ENCODE results near the gene BZW1.
A peak's percentile ranks its signal among the peaks of the same experiment; 100 is the strongest.

The BZW1 gene

DNA sequence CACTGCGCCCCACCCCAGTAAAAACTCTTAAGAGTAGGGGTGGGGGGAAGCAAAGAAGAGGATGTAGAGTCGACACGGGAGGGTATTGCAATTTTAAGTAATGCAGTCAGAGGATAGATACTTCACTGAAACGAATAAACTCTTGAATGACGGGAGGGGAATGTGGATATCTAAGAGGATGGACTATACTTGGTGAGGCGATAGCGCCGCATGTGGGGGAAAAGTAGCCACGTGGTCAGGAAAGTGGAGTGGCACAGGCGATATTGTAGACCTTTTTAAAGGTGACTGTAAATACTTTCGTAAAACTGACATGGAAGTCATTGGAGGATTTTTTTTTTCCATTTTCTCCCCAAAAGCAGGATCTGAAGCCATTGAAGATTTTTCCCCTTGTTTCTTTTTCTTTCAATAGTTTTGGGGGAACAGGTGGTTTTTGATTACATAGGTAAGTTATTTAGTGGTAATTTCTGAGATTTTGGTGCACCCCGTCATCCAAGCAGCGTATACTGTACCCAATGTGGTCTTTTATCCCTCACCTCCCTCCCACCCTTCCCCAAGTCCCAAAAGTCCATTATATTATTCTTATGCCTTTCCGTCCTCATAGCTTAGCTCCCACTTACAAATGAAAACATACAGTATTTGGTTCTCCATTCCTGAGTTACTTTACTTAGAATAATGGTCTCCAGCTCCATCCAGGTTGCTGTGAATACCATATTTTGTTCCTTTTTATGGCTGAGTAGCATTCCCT is 39.0 kb downstream of the BZW1 start:
- Histone ChIP-seq H3K4me3 (ENCODE audit: low read depth in 1 of 5, low read length in 5 of 5) (no peak overlapping the region), H3K4me1 (ENCODE audit: control insufficient read depth in 5 of 5, insufficient read depth in 5 of 5, low read length in 5 of 5) (no peaks in the 10 kb centered on the region), H3K9ac (ENCODE audit: low read length in 5 of 5) (no peak overlapping the region), H3K36me3 (ENCODE audit: control insufficient read depth in 5 of 5, insufficient read depth in 5 of 5, low read length in 5 of 5) (peaks cover 31 to 54% (median 50%) of the 10 kb centered on the region in 5 donors), H3K27ac (ENCODE audit: low read depth, low read length) (no peak overlapping the region), H3K27me3 (ENCODE audit: control insufficient read depth in 5 of 5, insufficient read depth in 4 of 5, low read length in 5 of 5) (no peaks in the 10 kb centered on the region), H3K9me3 (ENCODE audit: control insufficient read depth in 5 of 5, low read length in 5 of 5) (no peaks in the 10 kb centered on the region)

DNA sequence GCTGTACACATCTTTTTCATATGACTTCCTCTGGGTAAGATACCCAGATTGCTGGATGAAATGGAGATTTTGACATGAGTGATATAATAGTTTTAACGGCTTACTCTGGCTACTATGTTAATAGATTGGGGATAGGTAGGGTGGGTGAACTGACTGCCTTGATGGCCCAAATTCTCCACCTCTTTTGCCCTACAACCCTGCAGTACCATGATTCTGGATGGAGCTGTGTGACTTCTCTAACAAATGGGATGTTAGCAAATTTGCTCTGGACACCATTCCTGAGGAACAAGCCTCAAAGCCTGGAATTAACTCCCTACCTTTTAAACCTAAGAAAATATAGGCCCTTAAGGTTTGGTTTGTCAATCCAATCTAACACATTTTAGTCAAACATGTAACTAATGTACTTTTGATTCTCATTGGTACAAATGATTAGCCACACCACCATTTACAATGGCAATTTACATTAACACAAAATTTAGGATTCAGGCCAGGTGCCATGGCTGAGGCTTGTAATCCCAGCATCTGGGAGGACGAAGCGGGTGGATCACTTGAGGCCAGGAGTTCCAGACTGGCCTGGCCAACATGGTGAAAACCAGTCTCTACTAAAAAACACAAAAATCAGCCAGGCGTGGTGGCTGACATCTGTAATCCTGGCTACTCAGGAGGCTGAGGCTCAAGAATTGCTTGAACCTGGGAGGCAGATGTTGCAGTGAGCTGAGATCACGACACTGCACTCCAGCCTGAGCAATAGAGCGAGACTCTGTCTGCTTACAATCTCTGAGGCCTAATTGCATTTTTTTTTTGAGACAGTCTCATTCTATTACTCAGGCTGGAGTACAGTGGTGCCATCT is 39.9 kb downstream of the BZW1 start:
- Histone ChIP-seq H3K4me1 (ENCODE audit: control insufficient read depth in 5 of 5, insufficient read depth in 5 of 5, low read length in 5 of 5) (no peaks in the 10 kb centered on the region), H3K27me3 (ENCODE audit: control insufficient read depth in 5 of 5, insufficient read depth in 4 of 5, low read length in 5 of 5) (no peaks in the 10 kb centered on the region), H3K9ac (ENCODE audit: low read length in 5 of 5) (no peak overlapping the region), H3K4me3 (ENCODE audit: low read depth in 1 of 5, low read length in 5 of 5) (no peak overlapping the region), H3K36me3 (ENCODE audit: control insufficient read depth in 5 of 5, insufficient read depth in 5 of 5, low read length in 5 of 5) (peaks cover 35 to 63% (median 59%) of the 10 kb centered on the region in 5 donors), H3K9me3 (ENCODE audit: control insufficient read depth in 5 of 5, low read length in 5 of 5) (no peaks in the 10 kb centered on the region), H3K27ac (ENCODE audit: low read depth, low read length) (no peak overlapping the region)

DNA sequence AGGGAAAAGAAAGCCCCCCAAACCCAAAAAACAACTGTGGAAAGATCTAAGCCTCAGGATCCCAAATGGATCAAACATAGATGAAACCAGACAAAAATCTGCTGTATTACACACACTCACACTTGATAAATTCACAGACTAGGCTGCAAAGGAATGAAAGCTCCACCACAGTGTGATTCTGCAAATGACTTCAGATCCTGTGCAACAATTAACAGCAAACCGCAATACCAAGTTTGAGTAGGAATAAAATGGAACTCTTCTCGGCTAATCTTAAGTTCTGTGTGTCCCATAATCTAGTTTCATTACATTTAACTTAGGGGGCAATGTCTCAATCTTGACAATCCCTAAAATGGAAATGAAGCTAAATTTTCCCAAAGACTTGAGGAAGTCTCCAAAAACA is 40.9 kb downstream of the BZW1 start:
- H3K36me3 ChIP-seq (ENCODE audit: control insufficient read depth in 5 of 5, insufficient read depth in 5 of 5, low read length in 5 of 5) = peaks cover 42 to 72% (median 69%) of the 10 kb centered on the region in 5 donors
- H3K4me3 ChIP-seq (ENCODE audit: low read depth in 1 of 5, low read length in 5 of 5) = no peak overlapping the region
- no peak overlapping the region for H3K27ac ChIP-seq (ENCODE audit: low read depth, low read length)
- no peak overlapping the region for H3K9ac ChIP-seq (ENCODE audit: low read length in 5 of 5)
- no peaks in the 10 kb centered on the region for H3K27me3 ChIP-seq (ENCODE audit: control insufficient read depth in 5 of 5, insufficient read depth in 4 of 5, low read length in 5 of 5)
- peaks cover 0 to under 1% (median 0%) of the 10 kb centered on the region in 5 donors for H3K4me1 ChIP-seq (ENCODE audit: control insufficient read depth in 5 of 5, insufficient read depth in 5 of 5, low read length in 5 of 5)
- H3K9me3 ChIP-seq (ENCODE audit: control insufficient read depth in 5 of 5, low read length in 5 of 5) = no peaks in the 10 kb centered on the region

DNA sequence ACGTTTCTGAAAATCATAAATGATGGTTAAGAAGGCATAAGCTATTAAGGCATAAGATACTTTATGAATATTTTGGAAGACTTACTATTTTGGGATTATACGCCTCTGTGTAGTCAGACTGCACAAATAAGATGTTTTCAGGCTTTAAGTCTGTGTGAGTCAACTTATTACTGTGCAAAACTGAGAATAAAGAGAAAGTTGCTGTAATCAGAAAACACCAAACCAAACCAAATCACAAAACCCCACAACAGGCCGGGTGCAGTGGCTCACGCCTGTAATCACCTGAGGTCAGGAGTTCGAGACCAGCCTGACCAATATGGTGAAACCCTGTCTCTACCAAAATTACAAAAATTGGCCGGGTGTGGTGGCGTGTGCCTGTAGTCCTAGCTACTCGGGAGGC is 45.1 kb downstream of the BZW1 start:
- H3K9ac ChIP-seq (ENCODE audit: low read length in 5 of 5) = no peak overlapping the region
- no peaks in the 10 kb centered on the region for H3K9me3 ChIP-seq (ENCODE audit: control insufficient read depth in 5 of 5, low read length in 5 of 5)
- no peaks in the 10 kb centered on the region for H3K27me3 ChIP-seq (ENCODE audit: control insufficient read depth in 5 of 5, insufficient read depth in 4 of 5, low read length in 5 of 5)
- peaks cover 2 to 41% (median 38%) of the 10 kb centered on the region in 5 donors for H3K4me1 ChIP-seq (ENCODE audit: control insufficient read depth in 5 of 5, insufficient read depth in 5 of 5, low read length in 5 of 5)
- H3K27ac ChIP-seq (ENCODE audit: low read depth, low read length) = no peak overlapping the region
- peaks cover 54 to 87% (median 78%) of the 10 kb centered on the region in 5 donors for H3K36me3 ChIP-seq (ENCODE audit: control insufficient read depth in 5 of 5, insufficient read depth in 5 of 5, low read length in 5 of 5)
- H3K4me3 ChIP-seq (ENCODE audit: low read depth in 1 of 5, low read length in 5 of 5) = no peak overlapping the region

DNA sequence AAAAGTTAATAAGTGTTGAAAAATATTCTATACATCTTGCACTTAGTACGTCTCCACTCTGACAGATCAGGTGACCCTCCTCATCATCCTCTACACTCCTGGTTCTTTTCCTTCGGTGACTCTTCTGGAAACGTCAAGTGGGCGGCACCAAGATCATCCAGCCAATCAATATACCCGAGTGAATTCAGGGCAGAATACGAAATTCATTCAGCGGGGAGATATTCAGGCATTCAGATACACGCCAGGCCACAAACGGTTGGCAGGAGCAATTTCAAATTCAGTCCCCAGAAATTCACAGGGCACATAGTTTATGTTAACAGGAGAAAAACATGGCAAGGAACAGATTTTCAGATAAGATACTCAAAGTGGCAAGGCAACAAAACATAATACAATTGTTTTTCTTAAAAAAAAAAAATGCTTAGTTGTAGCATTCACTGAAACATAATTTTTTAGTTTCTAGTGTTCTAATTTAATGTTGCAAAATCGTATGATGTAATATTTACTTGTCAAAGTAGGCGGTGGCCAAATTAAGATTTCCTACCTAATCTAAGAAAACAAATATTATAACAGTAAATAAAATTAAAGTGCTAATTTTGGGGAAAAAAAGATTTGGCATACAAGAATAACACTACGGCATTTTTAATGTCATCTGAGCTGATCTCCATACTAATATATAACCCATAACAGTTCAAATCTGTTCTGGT is 48.5 kb downstream of the BZW1 start:
- peak overlapping the region in 4 of 5 donors; percentile 28 to 73 (median 44) for H3K9ac ChIP-seq (ENCODE audit: low read length in 5 of 5)
- H3K27me3 ChIP-seq (ENCODE audit: control insufficient read depth in 5 of 5, insufficient read depth in 4 of 5, low read length in 5 of 5) = no peaks in the 10 kb centered on the region
- no peaks in the 10 kb centered on the region for H3K9me3 ChIP-seq (ENCODE audit: control insufficient read depth in 5 of 5, low read length in 5 of 5)
- H3K36me3 ChIP-seq (ENCODE audit: control insufficient read depth in 5 of 5, insufficient read depth in 5 of 5, low read length in 5 of 5) = peaks cover 32 to 54% (median 44%) of the 10 kb centered on the region in 5 donors
- peak overlapping the region; percentile 40 to 98 (median 86) for H3K4me3 ChIP-seq (ENCODE audit: low read depth in 1 of 5, low read length in 5 of 5)
- H3K4me1 ChIP-seq (ENCODE audit: control insufficient read depth in 5 of 5, insufficient read depth in 5 of 5, low read length in 5 of 5) = peaks cover 4 to 52% (median 47%) of the 10 kb centered on the region in 5 donors
- peak overlapping the region; percentile 100 for H3K27ac ChIP-seq (ENCODE audit: low read depth, low read length)

DNA sequence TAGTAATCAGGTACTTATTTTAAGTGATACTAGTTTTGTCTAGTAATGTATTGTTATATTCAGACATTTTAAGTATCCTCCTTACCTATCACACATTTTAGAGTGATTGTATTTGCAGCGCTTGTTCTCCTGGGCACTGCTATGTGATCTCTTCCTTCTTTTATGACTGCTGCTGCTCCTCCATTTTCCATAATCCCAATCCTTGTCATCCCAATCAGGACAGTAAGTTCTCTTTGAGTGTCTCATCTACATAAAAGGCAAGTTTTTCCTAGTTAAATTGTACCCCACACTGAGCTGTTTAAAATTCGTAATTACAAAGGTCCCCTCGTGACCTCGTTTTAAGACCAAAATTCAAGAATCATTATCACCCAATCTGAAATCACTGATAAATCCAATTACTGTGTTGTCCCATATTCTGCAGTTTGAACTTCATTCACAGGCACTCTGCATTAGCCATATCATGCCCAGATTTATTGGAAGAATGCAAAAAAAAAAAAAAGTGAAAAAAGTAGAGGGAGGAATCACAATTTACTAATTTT is 50.0 kb downstream of the BZW1 start:
- H3K36me3 ChIP-seq (ENCODE audit: control insufficient read depth in 5 of 5, insufficient read depth in 5 of 5, low read length in 5 of 5) = peaks cover 28 to 39% (median 30%) of the 10 kb centered on the region in 5 donors
- H3K9ac ChIP-seq (ENCODE audit: low read length in 5 of 5) = peak overlapping the region; percentile 37 to 73 (median 66)
- no peaks in the 10 kb centered on the region for H3K27me3 ChIP-seq (ENCODE audit: control insufficient read depth in 5 of 5, insufficient read depth in 4 of 5, low read length in 5 of 5)
- peak overlapping the region; percentile 83 to 98 (median 86) for H3K4me3 ChIP-seq (ENCODE audit: low read depth in 1 of 5, low read length in 5 of 5)
- H3K27ac ChIP-seq (ENCODE audit: low read depth, low read length) = peak overlapping the region; percentile 100
- no peaks in the 10 kb centered on the region for H3K9me3 ChIP-seq (ENCODE audit: control insufficient read depth in 5 of 5, low read length in 5 of 5)
- peaks cover 4 to 56% (median 50%) of the 10 kb centered on the region in 5 donors for H3K4me1 ChIP-seq (ENCODE audit: control insufficient read depth in 5 of 5, insufficient read depth in 5 of 5, low read length in 5 of 5)

DNA sequence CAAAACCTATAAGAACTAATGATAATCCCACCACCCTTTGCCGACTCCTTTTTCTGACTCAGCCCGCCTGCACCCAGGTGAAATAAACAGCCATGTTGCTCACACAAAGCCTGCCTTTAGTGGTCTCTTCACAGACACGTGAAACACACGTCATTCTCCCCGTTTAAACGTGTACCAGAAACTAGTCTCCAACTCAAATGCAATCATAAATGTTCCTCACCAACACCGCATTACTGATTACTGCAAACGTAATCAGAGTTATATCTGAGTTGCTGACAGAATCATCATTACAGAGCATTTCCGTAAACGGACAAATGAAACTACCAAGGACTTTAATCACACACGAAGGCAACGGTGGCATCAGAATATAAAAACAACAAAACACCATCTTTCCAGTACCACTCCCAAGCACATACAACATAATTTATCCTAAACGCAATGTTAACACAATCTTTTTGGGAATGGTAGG is 50.9 kb downstream of the BZW1 start:
- no peaks in the 10 kb centered on the region for H3K27me3 ChIP-seq (ENCODE audit: control insufficient read depth in 5 of 5, insufficient read depth in 4 of 5, low read length in 5 of 5)

DNA sequence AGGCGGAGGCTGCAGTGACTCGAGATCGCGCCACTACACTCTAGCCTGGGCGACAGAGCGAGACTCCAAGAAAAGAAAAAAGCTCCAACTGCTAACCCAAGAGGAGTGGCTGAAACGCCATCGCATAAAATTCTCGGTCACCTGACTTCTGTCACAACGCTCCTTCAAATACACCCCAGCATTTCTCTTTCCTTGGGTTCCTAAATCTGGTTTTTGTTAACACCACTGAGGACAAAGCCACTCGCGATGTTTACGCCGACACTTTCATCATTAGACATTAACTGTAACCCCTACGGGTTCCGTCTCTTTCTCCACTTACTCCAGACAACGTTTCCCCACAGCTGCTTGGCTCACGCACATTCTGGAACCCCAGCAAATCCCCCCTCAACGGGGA is 52.1 kb downstream of the BZW1 start:
- Histone ChIP-seq H3K27me3 (ENCODE audit: control insufficient read depth in 5 of 5, insufficient read depth in 4 of 5, low read length in 5 of 5) (no peaks in the 10 kb centered on the region), H3K4me1 (ENCODE audit: control insufficient read depth in 5 of 5, insufficient read depth in 5 of 5, low read length in 5 of 5) (peaks cover 4 to 57% (median 48%) of the 10 kb centered on the region in 5 donors), H3K36me3 (ENCODE audit: control insufficient read depth in 5 of 5, insufficient read depth in 5 of 5, low read length in 5 of 5) (peaks cover 9 to 18% (median 13%) of the 10 kb centered on the region in 5 donors), H3K9ac (ENCODE audit: low read length in 5 of 5) (peak overlapping the region; percentile 94 to 99 (median 97)), H3K4me3 (ENCODE audit: low read depth in 1 of 5, low read length in 5 of 5) (peak overlapping the region; percentile 83 to 98 (median 86)), H3K27ac (ENCODE audit: low read depth, low read length) (peak overlapping the region; percentile 100), H3K9me3 (ENCODE audit: control insufficient read depth in 5 of 5, low read length in 5 of 5) (no peaks in the 10 kb centered on the region)

More for the DNA sequence above, 50.9 kb downstream of the BZW1 start:
- Histone ChIP-seq H3K9me3 (ENCODE audit: control insufficient read depth in 5 of 5, low read length in 5 of 5) (no peaks in the 10 kb centered on the region), H3K27ac (ENCODE audit: low read depth, low read length) (peak overlapping the region; percentile 100), H3K9ac (ENCODE audit: low read length in 5 of 5) (peak overlapping the region; percentile 94 to 99 (median 97)), H3K4me3 (ENCODE audit: low read depth in 1 of 5, low read length in 5 of 5) (peak overlapping the region; percentile 83 to 98 (median 86)), H3K4me1 (ENCODE audit: control insufficient read depth in 5 of 5, insufficient read depth in 5 of 5, low read length in 5 of 5) (peaks cover 4 to 65% (median 57%) of the 10 kb centered on the region in 5 donors), H3K36me3 (ENCODE audit: control insufficient read depth in 5 of 5, insufficient read depth in 5 of 5, low read length in 5 of 5) (peaks cover 21 to 30% (median 22%) of the 10 kb centered on the region in 5 donors)
